ENCODE results near the gene SNX25. TPM values are rescaled to one million over a fixed set of nuclear protein-coding genes. Genes with fewer than 3 reads are reported as not detected.
"Not testable (repeated sequence)": the region's sequence is repeated elsewhere in the genome, so short reads cannot be mapped to it uniquely, and the experiment has no call there.

SNX25 gene
- total RNA-seq, 4 donors from 2014 or later: 13.3 to 39.3 (median 15.3) TPM

DNA sequence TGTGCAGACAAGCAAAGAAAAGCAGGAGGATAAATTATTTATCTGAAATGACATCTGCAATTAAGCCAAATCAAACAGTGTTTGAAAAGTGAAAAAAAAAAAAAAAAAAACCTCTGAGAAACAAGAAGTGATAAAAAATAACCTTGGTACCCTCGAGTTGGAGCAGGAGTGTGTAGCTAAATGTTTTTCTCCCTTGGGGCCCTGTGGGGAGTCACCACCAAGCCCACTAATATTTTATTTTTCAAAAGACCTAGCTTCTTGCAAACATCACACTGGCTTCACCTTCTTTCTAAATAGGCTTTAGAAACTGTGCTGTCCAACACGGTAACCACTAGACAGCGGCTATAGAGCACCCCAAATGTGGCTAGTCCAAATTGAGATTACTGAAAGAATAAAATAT is 47.7 kb downstream of the SNX25 start:
- peaks cover 7% of the 10 kb centered on the region for H3K4me1 ChIP-seq
- TF ChIP-seq, protein P1, sequence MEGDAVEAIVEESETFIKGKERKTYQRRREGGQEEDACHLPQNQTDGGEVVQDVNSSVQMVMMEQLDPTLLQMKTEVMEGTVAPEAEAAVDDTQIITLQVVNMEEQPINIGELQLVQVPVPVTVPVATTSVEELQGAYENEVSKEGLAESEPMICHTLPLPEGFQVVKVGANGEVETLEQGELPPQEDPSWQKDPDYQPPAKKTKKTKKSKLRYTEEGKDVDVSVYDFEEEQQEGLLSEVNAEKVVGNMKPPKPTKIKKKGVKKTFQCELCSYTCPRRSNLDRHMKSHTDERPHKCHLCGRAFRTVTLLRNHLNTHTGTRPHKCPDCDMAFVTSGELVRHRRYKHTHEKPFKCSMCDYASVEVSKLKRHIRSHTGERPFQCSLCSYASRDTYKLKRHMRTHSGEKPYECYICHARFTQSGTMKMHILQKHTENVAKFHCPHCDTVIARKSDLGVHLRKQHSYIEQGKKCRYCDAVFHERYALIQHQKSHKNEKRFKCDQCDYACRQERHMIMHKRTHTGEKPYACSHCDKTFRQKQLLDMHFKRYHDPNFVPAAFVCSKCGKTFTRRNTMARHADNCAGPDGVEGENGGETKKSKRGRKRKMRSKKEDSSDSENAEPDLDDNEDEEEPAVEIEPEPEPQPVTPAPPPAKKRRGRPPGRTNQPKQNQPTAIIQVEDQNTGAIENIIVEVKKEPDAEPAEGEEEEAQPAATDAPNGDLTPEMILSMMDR (IDR thresholded peaks at IDR 0.05): no peak
- TF ChIP-seq POLR2A (IDR thresholded peaks at IDR 0.05) (no peak), EP300 (IDR thresholded peaks at IDR 0.05) (no peak), POLR2AphosphoS5 (IDR thresholded peaks at IDR 0.05) (no peak)
- 86% methylated on average over 3 of the region's 3 CpGs for WGBS
- H3K27ac ChIP-seq: no peak overlapping the region
- no peak overlapping the region for H3K4me3 ChIP-seq
- no peak for DNase-seq (ENCODE audit: low spot score in 2 of 2)
- no peaks in the 10 kb centered on the region for H3K36me3 ChIP-seq
- no peaks in the 10 kb centered on the region for H3K27me3 ChIP-seq
- H3K9me3 ChIP-seq: no peaks in the 10 kb centered on the region

DNA sequence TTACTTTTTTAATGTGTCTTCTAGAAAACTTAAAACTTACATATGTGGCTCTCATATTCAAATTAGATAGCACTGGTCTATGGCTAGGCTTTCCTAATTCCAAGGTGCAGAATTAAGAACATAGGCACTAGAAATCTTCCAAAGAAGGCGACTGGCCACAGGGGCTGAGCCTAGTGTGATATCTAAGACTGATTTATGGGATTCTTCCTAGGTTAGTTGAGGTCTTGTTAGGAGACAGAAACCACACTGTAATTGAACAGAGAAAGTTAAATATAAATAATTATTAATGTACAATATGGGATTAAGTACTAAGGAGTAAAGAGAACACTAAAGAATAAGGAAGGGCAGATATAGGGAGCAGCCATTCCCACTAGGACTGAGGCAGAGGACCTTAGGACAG is 48.3 kb downstream of the SNX25 start:
- no peak overlapping the region for H3K4me3 ChIP-seq
- no peak overlapping the region for H3K27ac ChIP-seq
- TF ChIP-seq POLR2AphosphoS5 (IDR thresholded peaks at IDR 0.05): no peak
- TF ChIP-seq POLR2A (IDR thresholded peaks at IDR 0.05): no peak
- TF ChIP-seq, protein P1 (IDR thresholded peaks at IDR 0.05): no peak
- no peak for TF ChIP-seq EP300 (IDR thresholded peaks at IDR 0.05)
- H3K4me1 ChIP-seq: peaks cover 7% of the 10 kb centered on the region
- 93% methylated on average over 1 of the region's 1 CpG for WGBS
- H3K9me3 ChIP-seq: no peaks in the 10 kb centered on the region
- DNase-seq (ENCODE audit: low spot score in 2 of 2): no peak
- no peaks in the 10 kb centered on the region for H3K36me3 ChIP-seq
- H3K27me3 ChIP-seq: no peaks in the 10 kb centered on the region

DNA sequence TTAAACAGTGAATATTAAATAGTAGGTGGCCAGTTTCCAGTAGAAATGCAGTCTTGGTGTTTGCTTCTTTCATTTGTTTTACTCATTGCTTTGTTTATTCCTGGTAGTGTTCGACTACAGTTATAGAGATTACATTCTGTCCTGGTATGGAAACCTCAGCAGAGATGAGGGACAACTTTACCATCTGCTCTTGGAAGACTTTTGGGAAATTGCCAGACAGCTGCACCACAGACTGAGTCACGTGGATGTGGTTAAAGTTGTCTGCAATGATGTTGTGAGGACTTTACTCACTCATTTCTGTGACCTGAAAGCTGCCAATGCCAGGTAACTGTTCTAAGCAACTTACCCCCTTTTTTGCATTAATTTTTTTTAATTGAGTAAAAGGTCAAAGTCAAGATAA is 49.3 kb downstream of the SNX25 start:
- WGBS: 13% methylated on average over 2 of the region's 2 CpGs
- H3K4me3 ChIP-seq; H3K36me3 ChIP-seq; H3K9me3 ChIP-seq; H3K4me1 ChIP-seq; H3K27ac ChIP-seq; DNase-seq (ENCODE audit: low spot score in 2 of 2); H3K27me3 ChIP-seq: not testable (repeated sequence)

DNA sequence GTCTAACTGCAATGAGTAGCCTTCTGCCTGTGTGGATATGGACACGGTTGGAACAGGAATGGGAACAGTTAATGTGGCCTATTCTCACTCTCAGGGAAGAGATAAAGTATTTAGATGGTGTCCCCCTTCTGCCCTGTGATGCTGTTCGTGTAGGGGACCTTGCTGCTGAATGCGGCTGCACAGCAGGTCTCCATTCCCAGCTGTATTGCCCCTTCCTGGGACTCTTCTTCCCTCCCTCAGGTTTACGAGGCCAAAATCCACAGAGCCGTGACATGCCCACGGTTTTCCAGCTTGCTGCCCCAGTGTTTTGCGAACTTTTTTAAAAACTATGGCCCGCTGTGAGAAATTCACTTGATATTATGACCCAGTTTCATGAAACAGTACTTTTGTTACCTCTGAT is 50.3 kb downstream of the SNX25 start:
- Histone ChIP-seq H3K36me3 (no peaks in the 10 kb centered on the region), H3K4me1 (peaks cover 7% of the 10 kb centered on the region), H3K27me3 (no peaks in the 10 kb centered on the region), H3K27ac (no peak overlapping the region), H3K4me3 (no peak overlapping the region), H3K9me3 (no peaks in the 10 kb centered on the region)
- DNase-seq (ENCODE audit: low spot score in 2 of 2): no peak
- WGBS: 94% methylated on average over 8 of the region's 8 CpGs
- TF ChIP-seq POLR2AphosphoS5 (IDR thresholded peaks at IDR 0.05): no peak
- no peak for TF ChIP-seq EP300 (IDR thresholded peaks at IDR 0.05)
- TF ChIP-seq, protein P1 (IDR thresholded peaks at IDR 0.05): no peak
- TF ChIP-seq POLR2A (IDR thresholded peaks at IDR 0.05): no peak

DNA sequence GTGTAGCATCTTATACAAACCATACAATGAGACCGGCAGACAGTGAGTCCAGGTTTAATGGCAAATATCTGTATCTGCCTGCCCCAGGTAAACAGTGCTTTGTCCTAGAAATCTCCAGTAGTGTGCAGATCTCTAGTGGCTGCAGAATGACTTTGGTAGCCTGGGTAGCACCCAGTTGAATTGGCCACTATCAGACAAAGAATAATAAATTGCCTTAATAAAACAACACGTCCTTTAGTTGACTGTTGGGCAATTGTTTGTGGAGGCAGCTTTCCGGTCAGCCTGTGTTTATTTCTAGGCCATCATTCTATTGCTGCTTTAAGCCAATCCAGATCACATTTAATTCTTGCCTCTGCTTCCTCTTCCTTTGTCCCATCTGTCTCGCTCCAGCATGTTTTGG is 52.5 kb downstream of the SNX25 start:
- Histone ChIP-seq H3K4me1 (peaks cover 7% of the 10 kb centered on the region), H3K36me3 (peaks cover 2% of the 10 kb centered on the region)
- 88% methylated on average over 4 of the region's 4 CpGs for WGBS

More for the DNA sequence above, 52.5 kb downstream of the SNX25 start:
- Histone ChIP-seq H3K4me3 (no peak overlapping the region), H3K27me3 (no peaks in the 10 kb centered on the region), H3K9me3 (no peaks in the 10 kb centered on the region), H3K27ac (no peak overlapping the region)
- TF ChIP-seq POLR2AphosphoS5 (IDR thresholded peaks at IDR 0.05): no peak
- TF ChIP-seq POLR2A (IDR thresholded peaks at IDR 0.05): no peak
- TF ChIP-seq EP300 (IDR thresholded peaks at IDR 0.05): no peak
- TF ChIP-seq, protein P1 (IDR thresholded peaks at IDR 0.05): no peak
- no peak for DNase-seq (ENCODE audit: low spot score in 2 of 2)
